Erythroblast (primary cell): Measurements from ENCODE around the gene ZFP28.

Source experiments
- GATA1 ChIP-seq: IDR thresholded peaks from 2 replicates; pipeline ENCODE4 v1.6.1; 2011; ENCODE audit warnings: low read depth, mild to moderate bottlenecking, control low read depth, low read length, moderate library complexity
- POLR2A ChIP-seq: IDR thresholded peaks from 2 replicates; pipeline ENCODE4 v1.6.1; 2011; ENCODE audit warnings: mild to moderate bottlenecking, low read length

DNA sequence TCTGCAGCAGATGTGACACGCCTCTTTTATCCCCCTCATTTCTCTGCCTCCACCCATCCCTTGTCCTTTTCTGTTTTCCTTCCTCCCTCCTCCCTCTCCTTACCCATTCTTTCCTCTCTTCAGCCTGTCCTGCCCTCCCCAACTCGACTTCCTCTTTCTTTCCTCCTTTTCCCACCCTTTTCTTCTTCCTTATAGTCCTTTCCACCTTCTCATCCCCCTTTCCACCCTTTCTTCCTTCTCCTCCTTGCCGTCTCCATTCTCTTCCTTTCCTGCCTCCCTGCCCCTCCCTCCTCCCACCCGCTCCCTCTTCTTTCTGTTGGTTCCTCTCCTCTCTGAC, 55.7 kb downstream of the ZFP28 start:
- TF ChIP-seq POLR2A = no peak
- TF ChIP-seq GATA1 = no peak
